HG02571 (cell line): ENCODE measurements around the gene TMEM87B.
"Not testable (repeated sequence)": the region's sequence is repeated elsewhere in the genome, so short reads cannot be mapped to it uniquely, and the experiment has no call there.

ENCODE experiments used
- ATAC-seq: cut with Tn5 transposase; IDR thresholded peaks from one replicate; pipeline ENCODE4 v1.9.1; 2021; ENCODE audit warnings: mild to moderate bottlenecking, moderate library complexity; ENCODE audit not compliant: unreplicated experiment

Gene TMEM87B

DNA sequence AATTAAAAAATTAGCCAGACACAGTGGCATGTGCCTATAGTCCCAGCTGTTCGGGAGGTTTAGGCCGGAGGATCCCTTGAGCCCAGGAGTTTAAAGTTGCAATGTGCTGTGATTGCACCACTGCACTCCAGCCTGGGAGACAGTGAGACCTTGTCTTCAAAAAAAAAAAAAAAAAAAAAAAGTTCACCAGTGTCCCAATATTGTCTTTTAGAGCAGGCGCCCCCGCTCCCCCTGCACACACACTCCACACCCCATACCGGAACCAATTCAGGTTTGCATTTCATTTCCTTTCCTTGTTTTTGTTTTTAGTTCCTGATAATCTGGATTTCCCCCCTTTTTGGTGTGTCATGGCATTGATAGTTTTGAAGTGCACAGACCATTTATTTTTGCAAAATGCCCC, 10.4 kb downstream of the TMEM87B start:
- no peak for ATAC-seq

DNA sequence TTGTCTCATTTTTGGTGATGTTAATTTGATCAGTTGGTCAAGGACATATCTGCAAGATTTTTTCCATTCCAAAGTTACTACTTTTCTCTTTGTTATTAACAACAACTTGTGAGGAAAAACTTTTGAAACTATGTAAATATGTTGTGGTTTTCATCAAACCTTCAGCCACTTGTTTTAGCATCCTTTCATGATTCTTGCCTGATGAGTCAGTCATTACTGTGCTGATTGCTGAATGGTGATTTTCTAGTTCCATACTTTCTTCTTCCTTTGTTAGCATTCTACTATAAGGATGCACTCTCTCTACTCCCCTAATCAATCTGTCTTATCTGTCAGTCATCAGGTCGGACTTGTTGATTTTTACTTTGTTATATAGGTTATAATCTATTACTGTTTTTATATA, 10.9 kb downstream of the TMEM87B start:
- ATAC-seq: no peak

DNA sequence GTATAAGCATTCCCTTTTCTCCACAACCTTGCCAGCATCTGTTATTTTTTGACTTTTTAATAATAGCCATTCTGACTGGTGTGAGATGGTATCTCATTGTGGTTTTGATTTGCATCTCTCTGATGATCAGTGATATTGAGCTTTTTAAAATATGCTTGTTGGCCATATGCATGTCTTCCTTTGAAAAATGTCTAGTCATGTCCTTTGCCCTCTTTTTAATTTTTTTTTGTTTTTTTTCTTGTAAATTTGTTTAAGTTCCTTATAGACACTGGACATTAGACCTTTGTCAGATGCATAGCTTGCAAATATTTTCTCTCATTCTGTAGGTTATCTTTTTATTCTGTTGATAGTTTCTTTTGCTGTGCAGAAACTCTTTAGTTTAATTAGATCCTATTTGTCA, 14.7 kb downstream of the TMEM87B start:
- ATAC-seq: not testable (repeated sequence)

GRCh38 chr2:112073875-112074274, 18.8 kb downstream of the TMEM87B start:
- no peak for ATAC-seq

DNA sequence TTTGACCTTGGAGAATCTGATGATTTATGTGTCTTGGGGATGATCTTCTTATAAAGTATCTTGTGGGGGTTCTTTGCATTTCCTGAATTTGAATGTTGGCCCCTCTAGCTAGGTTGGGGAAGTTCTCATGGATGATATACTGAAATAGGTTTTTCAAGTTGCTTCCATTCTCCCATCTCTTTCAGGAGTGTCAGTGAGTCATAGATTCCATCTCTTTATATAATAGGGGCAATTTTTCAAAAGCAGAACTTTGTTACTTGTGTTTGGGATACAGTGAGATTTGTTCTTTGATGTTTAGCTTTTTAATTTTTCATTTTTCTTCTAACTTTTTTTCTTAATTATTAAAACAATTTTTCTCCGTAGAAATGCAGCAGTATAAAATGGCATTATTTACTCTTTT, 19.4 kb downstream of the TMEM87B start:
- no peak for ATAC-seq

- ATAC-seq: no peak
Observed at GRCh38 chr2:112075490-112076260, 20.6 kb downstream of the TMEM87B start.

DNA sequence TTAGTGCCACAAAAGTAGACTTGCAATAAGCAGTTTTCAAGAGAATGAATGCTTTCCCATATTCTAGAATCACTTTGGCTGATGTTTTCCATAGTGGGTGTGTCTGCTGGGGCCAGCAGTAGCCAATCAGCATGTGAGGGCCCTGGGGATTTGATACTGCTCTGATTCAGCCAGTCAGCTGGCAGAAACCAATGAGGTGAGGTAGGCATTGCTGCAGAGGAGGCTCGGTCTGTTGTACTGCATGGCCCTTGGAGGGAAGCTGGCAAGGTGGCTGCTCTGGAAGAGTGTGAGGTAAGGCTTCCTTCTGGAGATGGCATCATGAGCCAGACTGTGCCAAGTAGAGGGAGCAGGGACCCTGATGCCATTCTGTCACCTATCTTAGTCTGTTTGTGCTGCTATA, 22.7 kb downstream of the TMEM87B start:
- no peak for ATAC-seq

GRCh38 chr2:112081262-112081661, 26.2 kb downstream of the TMEM87B start:
- ATAC-seq: no peak

GRCh38 chr2:112084689-112085374, 29.8 kb downstream of the TMEM87B start:
- ATAC-seq: no peak

DNA sequence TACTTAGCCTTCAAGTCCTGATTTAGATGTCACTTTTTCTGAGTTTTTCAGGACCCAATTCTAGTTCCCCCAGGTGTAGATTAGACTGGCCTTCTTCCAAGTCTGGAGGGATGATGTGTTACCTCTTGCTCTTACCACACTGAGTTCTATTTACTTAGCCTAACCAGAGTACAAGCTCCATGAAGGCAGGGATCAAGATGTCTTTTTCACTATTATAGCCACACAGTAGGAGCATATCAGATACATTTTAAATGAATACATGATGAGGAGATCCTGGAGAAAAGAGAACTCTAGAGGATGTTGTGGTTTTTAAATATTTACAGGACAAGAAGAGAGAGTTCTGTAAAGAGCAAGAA, 30.3 kb downstream of the TMEM87B start:
- ATAC-seq: no peak

GRCh38 chr2:112085916-112086669, 31.0 kb downstream of the TMEM87B start:
- no peak for ATAC-seq

DNA sequence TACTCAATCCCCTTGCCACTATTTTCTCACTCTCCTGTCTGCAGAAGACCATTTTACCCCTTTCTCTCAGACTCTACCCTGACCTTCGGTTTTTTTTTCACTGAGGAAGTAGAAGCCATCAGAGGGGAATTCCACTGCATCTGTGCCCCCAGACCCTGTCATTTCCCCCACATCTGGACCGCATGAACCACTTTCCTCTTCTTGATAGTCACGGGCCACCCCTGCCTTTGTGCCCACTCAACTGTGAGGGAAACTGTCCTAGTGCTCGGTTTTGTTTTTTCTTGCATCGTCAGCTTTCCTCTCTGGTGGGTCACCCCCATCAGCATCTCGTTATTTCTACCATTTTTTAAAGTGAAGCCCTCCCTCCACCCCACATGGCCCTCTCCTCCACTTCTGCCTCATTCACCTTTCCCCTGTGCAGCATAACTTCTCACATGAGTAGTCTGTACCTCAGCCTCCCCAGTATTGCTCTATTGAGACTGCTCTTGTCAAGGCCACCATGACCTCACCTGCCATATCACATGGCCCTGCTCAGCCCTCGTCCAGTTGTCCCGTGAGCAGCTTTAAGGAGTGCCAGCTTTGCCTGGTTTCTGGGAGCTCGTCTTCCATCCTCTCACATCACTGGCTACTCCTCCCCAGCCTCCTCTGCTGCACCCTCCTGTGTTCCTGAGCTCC, 32.4 kb downstream of the TMEM87B start:
- no peak for ATAC-seq

- no peak for ATAC-seq
Observed at GRCh38 chr2:112089375-112089774, 34.3 kb downstream of the TMEM87B start.

GRCh38 chr2:112092286-112093041, 37.4 kb downstream of the TMEM87B start:
- ATAC-seq: no peak

DNA sequence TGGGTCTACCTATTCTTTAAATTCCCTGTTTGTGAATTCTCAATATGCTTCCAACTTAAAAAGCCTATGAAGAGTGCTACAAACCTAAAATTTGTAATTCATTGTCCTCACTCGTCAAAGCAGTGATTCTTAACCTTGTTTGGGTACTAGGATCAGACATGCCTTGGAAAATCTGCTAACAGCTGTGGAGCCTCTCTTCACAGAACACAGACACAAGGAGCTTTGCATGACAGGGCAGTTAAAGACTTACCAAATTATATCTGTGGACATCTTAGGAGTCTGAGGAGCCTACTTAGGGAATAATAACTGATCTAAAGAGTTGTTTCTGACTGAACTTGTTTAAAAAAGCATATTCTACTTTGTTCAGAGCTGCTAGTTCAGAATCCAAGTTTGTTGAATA, 38.1 kb downstream of the TMEM87B start:
- no peak for ATAC-seq

DNA sequence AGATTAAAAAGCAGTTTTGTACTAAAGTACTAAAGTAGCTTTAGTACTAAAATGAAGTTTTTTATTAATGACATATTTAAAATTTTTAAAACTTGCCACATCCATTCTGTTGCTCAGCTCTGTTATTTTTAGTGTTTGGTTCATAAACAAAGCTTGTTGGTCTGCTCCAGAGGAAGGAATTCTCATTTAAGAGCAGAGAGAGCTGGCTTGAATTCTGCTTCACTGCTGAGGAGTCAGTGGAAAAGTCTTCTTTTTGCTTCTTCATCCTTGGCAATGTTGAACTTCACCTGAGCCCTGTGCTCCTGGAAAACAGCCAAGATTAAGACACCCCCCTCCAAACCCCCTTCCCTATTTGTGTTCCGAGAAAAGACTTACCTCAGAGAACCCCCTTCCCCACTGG, 40.6 kb downstream of the TMEM87B start:
- no peak for ATAC-seq

DNA sequence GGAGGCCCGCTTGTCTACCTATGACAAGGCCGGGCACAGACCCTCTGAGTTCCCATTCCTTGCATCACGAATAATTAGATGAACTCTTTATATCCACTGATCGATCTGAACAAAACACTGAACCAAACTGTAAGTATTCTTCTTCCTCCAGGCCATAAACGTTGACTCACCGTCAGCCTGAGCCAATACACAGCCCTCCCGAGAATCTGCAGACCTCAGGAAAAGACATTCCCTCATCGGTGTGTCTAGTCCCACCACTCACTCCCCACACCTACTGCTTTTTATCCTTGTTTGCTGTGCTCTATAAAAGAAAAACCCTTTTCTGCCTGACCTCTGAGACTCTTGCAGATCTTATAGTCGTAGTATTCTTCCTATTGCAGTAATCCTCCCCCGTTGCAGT, 41.0 kb downstream of the TMEM87B start:
- no peak for ATAC-seq

DNA sequence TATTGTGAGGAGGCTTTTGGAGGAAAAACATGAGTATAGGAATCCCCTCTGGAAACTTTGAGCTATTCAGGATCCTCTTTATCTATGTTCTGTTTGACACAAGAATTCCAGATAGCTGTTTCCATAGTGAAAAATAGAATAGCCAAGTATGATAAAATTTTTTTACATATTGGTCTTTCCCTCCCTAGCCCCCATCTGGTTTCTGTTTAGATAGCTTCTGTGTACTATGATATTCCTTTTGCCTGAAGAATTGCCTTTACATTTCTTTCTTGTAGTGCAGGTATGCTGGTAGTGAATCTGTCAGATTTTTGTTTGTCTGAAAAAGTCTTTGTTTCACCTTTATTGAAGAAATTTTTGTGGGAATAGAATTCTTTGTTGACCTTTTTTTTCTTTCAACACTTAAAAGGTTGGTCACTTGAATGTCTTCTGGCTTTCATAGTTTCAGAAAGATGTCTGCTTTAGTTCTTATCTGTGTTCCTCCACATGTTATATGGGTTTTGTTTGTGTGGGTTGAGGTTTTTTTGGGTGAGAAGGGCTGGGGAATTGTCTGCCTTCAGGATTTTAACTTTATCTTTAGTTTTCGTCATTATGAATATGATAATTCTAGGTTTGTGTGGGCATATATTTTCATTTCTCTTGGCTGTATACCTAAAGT, 53.2 kb downstream of the TMEM87B start:
- ATAC-seq: no peak

DNA sequence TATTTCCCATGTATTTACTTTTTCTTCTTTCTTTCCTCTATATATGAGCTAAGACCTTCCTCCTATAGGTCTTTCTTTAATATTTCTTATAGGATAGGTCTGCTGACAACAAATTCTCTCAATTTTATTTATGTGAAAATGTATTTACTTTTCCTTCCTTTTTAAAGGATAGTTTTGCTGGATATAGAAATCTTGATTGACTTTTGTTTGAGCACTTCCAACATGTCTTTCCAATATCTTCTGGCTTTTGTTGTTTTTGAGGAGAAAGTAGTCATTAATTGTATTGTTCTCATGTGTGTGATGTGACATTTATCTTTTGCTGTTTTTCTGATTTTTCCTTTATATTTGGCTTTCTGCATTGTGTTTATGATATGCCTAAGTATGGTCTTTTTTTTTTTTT, 54.2 kb downstream of the TMEM87B start:
- ATAC-seq: no peak

- no peak for ATAC-seq
Observed at GRCh38 chr2:112110966-112111365, 55.9 kb downstream of the TMEM87B start.
